ENCODE data around the gene TRPM4. TPM values are rescaled to one million over a fixed set of nuclear protein-coding genes. Genes with fewer than 3 reads are reported as not detected.
"Not testable (repeated sequence)": the region's sequence is repeated elsewhere in the genome, so short reads cannot be mapped to it uniquely, and the experiment has no call there.

The TRPM4 gene
- total RNA-seq, 2 donors from 2014 or later = 0.52 TPM; not detected in 1

DNA sequence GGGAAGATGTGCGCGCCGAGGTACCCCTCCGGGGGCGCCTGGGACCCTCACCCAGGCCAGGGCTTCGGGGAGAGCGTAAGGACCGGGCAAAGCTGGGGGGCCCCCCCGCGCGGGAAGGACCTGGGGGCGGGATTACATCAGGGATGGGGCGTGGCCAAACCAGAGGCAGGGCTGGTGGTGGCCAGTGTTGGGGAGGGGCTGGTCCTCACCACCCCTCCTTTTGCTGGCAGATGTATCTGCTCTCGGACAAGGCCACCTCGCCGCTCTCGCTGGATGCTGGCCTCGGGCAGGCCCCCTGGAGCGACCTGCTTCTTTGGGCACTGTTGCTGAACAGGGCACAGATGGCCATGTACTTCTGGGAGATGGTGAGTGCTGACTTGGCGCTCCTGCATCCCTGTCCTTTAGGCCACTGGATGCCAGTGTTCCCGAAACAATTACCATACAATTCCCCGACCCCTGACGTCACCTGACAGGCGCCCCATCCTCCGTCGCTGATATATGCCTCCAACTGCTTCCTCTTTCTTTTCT is 25.3 kb downstream of the TRPM4 start:
- ATAC-seq (replicated peaks) = no peak
- Mint-ChIP-seq H3K27ac (no peak overlapping the region), H3K4me1 (peaks cover 5% of the 10 kb centered on the region), H3K9me3 (peaks cover 10% of the 10 kb centered on the region), H3K27me3 (no peaks in the 10 kb centered on the region), H3K4me3 (no peak overlapping the region), H3K36me3 (ENCODE audit: low read depth) (no peaks in the 10 kb centered on the region)

DNA sequence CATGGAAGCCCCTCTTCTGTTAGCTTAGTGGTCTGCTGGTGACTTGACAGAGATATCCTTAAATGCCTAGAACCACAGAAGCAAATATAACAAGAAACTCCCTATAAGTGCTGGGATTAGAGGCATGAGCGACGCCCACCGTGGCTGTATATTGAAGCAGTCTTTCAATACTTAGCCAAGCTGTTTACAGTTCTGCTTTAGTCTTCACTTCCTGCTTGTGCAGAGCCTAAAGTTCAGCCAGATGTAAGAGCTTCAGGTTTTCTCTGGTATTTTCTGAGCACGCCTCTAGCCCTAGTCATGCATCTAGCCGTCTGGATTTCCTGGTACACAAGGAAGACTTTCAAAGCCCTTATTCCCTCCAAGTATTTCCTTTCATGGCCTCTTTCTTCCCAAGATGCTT is 28.5 kb downstream of the TRPM4 start:
- peaks cover 10% of the 10 kb centered on the region for H3K9me3 Mint-ChIP-seq
- no peaks in the 10 kb centered on the region for H3K36me3 Mint-ChIP-seq (ENCODE audit: low read depth)
- no peak overlapping the region for H3K27ac Mint-ChIP-seq
- H3K27me3 Mint-ChIP-seq = no peaks in the 10 kb centered on the region
- ATAC-seq (replicated peaks) = no peak
- H3K4me1 Mint-ChIP-seq = peaks cover 8% of the 10 kb centered on the region
- H3K4me3 Mint-ChIP-seq = no peak overlapping the region

DNA sequence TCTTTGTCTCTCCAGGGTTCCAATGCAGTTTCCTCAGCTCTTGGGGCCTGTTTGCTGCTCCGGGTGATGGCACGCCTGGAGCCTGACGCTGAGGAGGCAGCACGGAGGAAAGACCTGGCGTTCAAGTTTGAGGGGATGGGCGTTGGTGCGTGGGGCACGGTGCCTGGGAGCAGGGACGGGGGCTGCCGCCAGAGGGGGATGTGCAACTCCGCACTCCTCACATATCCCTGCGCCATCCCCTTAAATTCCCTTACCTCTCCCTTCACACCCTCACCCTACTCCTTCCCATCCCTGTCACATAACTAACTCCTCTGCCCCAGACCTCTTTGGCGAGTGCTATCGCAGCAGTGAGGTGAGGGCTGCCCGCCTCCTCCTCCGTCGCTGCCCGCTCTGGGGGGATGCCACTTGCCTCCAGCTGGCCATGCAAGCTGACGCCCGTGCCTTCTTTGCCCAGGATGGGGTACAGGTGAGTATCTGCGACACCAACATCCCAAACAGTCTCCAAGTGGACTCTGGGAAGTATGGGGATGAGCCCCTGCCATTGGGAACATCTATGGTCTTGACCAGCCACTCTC is 31.1 kb downstream of the TRPM4 start:
- H3K4me3 Mint-ChIP-seq = no peak overlapping the region
- no peaks in the 10 kb centered on the region for H3K27me3 Mint-ChIP-seq
- H3K27ac Mint-ChIP-seq = no peak overlapping the region
- no peak for ATAC-seq (replicated peaks)
- H3K36me3 Mint-ChIP-seq (ENCODE audit: low read depth) = no peaks in the 10 kb centered on the region
- H3K9me3 Mint-ChIP-seq = peaks cover 4% of the 10 kb centered on the region
- H3K4me1 Mint-ChIP-seq = peaks cover 4% of the 10 kb centered on the region

DNA sequence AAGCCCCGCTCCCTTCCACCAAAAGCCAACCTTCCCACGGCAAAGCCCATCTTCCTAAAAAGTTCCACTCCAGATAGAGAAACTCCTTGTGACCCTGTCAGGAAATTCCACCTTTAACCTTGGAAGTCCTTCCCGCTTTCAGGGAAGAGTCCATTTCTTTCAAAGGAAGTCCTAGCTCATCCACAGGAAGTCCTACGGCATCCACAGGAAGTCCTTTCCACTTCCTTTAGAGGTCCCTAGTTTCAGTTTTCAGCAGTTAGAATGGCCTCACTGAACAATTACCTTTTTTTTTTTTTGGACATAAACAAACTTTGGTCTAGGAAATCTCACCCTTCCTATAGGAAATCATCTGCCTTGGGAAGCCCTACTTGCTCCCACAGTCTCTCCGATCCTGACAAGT is 31.7 kb downstream of the TRPM4 start:
- H3K27me3 Mint-ChIP-seq = no peaks in the 10 kb centered on the region
- ATAC-seq (replicated peaks) = no peak
- H3K4me1 Mint-ChIP-seq = peaks cover 4% of the 10 kb centered on the region
- peaks cover under 1% of the 10 kb centered on the region for H3K9me3 Mint-ChIP-seq
- H3K36me3 Mint-ChIP-seq (ENCODE audit: low read depth) = no peaks in the 10 kb centered on the region
- peak overlapping the region; percentile 62 for H3K27ac Mint-ChIP-seq
- H3K4me3 Mint-ChIP-seq = no peak overlapping the region

DNA sequence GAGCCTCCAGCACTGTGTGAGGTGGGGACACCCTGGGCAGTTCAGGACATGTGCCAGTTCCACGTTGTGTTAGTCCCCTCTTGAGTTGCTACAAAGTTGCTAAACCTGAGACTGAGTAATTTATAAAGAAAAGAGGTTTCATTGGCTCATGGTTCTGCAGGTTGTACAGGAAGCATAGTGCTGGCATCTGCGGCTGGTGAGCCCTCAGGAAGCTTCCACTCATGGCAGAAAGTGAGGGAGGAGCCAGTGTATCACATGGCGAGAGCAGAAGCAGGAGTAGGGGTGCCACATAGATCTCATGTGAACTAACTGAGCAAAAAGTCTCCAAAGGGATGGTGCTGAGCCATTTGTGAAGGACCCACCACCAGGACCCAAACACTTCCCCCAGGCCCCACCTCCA is 33.2 kb downstream of the TRPM4 start:
- no peaks in the 10 kb centered on the region for H3K9me3 Mint-ChIP-seq
- H3K27me3 Mint-ChIP-seq = no peaks in the 10 kb centered on the region
- no peak overlapping the region for H3K27ac Mint-ChIP-seq
- ATAC-seq (replicated peaks) = no peak
- H3K36me3 Mint-ChIP-seq (ENCODE audit: low read depth) = no peaks in the 10 kb centered on the region
- no peak overlapping the region for H3K4me3 Mint-ChIP-seq
- peaks cover 4% of the 10 kb centered on the region for H3K4me1 Mint-ChIP-seq

DNA sequence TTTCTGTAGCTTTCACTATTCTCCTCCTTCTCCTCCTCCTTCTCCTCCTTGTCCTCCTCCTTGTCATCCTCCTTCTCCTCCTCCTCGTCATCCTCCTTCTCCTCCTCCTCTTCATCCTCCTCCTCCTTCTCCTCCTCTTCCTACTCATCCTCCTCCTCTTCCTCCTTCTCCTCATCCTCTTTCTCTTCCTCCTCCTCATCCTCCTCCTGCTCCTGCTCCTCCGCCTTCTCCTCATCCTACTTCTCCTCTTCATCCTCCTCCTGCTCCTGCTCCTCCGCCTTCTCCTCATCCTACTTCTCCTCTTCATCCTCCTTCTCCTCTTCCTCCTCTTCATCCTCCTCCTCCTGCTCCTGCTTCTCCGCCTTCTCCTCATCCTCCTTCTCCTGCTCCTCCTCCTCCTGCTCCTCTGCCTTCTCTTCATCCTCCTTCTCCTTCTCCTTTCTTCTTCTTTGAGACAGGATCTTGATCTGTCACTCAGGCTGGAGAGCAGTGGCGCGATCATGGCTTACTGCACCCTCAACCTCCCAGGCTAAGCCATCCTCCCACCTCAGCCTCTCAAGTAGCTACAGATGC is 36.3 kb downstream of the TRPM4 start:
- peaks cover 4% of the 10 kb centered on the region for H3K4me1 Mint-ChIP-seq
- no peak overlapping the region for H3K4me3 Mint-ChIP-seq
- peaks cover 3% of the 10 kb centered on the region for H3K27me3 Mint-ChIP-seq
- no peak overlapping the region for H3K27ac Mint-ChIP-seq
- no peaks in the 10 kb centered on the region for H3K36me3 Mint-ChIP-seq (ENCODE audit: low read depth)
- no peaks in the 10 kb centered on the region for H3K9me3 Mint-ChIP-seq
- no peak for ATAC-seq (replicated peaks)

DNA sequence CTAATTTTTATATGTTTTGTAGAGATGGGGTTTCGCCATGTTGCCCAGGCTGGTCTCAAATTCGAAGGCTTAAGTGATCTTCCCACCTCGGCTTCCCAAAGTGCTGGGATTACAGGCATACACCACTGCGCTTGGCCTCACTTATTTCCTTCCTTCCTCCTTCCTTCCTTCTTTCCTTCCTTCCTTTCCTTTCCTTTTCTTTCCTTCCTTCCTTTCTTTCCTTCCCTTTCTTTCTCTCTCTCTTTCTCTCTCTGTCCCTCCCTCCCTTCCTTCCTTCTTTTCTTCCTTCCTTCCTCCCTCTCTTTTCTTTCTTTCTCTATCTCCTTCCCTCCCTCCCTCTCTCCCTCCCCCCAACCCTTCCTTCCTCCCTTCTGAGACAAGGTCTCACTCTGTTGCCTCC is 36.8 kb downstream of the TRPM4 start:
- peaks cover 3% of the 10 kb centered on the region for H3K27me3 Mint-ChIP-seq
- H3K4me1 Mint-ChIP-seq = peaks cover 4% of the 10 kb centered on the region
- no peaks in the 10 kb centered on the region for H3K9me3 Mint-ChIP-seq
- no peak for ATAC-seq (replicated peaks)
- H3K4me3 Mint-ChIP-seq = no peak overlapping the region
- no peak overlapping the region for H3K27ac Mint-ChIP-seq
- no peaks in the 10 kb centered on the region for H3K36me3 Mint-ChIP-seq (ENCODE audit: low read depth)

DNA sequence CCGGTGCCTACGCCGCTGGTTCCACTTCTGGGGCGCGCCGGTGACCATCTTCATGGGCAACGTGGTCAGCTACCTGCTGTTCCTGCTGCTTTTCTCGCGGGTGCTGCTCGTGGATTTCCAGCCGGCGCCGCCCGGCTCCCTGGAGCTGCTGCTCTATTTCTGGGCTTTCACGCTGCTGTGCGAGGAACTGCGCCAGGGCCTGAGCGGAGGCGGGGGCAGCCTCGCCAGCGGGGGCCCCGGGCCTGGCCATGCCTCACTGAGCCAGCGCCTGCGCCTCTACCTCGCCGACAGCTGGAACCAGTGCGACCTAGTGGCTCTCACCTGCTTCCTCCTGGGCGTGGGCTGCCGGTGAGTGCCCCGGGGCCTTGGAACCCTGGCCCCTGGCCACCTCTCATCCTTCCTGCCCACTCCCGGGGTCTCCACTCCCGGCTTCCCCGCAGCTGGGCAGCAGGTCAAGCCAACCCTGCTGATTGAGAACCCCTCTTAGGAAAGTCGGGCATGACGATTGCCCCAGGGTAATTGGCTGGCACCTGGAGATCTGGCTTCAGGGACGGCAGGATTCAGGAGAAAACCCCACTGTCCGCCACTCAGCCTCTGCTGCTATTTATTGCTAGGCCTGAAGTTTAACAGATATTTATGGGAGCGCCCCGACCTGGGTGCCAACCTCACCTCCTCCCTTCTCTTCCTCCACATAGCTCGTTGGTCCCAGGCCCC is 39.1 kb downstream of the TRPM4 start:
- Mint-ChIP-seq H3K4me1 (no peaks in the 10 kb centered on the region), H3K4me3 (no peak overlapping the region), H3K36me3 (ENCODE audit: low read depth) (no peaks in the 10 kb centered on the region), H3K27ac (no peak overlapping the region), H3K9me3 (no peaks in the 10 kb centered on the region), H3K27me3 (peaks cover 3% of the 10 kb centered on the region)
- ATAC-seq (replicated peaks) = no peak

DNA sequence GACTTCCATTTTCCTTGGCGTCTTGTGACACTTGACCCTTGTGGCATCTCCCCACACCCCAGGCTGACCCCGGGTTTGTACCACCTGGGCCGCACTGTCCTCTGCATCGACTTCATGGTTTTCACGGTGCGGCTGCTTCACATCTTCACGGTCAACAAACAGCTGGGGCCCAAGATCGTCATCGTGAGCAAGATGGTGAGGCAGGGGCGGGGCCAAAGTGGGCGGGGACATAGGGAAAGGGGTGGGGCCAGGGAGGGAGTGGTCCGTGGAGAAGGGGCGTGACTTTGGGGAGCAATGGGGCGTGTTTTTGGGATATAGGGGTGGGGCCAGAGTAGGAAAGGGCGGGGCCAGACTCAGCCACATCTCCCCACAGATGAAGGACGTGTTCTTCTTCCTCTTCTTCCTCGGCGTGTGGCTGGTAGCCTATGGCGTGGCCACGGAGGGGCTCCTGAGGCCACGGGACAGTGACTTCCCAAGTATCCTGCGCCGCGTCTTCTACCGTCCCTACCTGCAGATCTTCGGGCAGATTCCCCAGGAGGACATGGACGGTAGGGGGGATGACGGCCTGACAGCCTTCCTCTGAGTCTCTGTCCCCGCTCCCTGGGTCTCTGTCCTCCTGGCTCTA is 42.8 kb downstream of the TRPM4 start:
- no peak overlapping the region for H3K27ac Mint-ChIP-seq
- ATAC-seq (replicated peaks) = peak; percentile 48
- no peaks in the 10 kb centered on the region for H3K36me3 Mint-ChIP-seq (ENCODE audit: low read depth)
- no peaks in the 10 kb centered on the region for H3K9me3 Mint-ChIP-seq
- H3K4me1 Mint-ChIP-seq = no peaks in the 10 kb centered on the region
- H3K27me3 Mint-ChIP-seq = peaks cover 3% of the 10 kb centered on the region
- H3K4me3 Mint-ChIP-seq = no peak overlapping the region

DNA sequence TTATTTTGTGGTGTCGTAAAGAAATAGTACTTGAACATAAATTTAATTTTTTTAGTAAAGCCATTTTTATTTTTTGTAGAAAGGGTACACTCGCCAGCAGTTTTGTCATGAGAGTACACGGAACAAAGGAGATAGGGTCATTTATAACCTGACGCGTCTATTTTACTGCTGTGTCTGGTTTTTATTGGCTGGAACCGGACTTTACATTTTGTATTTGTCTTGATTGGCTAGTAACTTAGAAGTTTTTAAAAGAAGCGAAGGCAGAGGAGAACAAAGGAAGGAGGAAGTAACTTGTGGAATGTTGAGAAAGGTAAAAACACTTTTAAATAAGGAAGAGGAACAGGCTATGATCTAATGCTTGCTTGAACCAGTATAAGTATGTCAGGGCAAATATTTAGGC is 43.5 kb downstream of the TRPM4 start:
- Mint-ChIP-seq H3K27me3 (peaks cover 3% of the 10 kb centered on the region), H3K4me3 (no peak overlapping the region), H3K27ac (no peak overlapping the region), H3K9me3 (no peaks in the 10 kb centered on the region), H3K4me1 (no peaks in the 10 kb centered on the region), H3K36me3 (ENCODE audit: low read depth) (no peaks in the 10 kb centered on the region)
- ATAC-seq (replicated peaks) = no peak

DNA sequence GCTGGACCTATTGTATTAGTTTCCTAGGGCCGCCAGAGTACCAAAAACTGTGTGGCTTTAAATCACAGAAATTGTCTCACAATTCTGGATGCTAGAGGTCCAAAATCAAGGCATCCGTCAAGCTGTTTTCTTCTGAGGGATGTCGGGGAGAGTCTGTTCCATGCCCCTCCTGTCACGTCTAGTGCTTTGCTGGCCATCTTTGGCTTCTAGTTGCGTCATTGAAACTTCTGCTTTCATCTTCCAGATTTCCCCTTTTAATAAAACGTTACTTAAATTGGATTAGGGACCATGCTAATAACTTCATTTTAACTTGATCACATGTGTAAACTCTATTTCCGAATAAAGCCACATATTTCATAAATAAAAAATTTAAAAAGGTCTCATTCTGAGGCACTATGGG is 47.5 kb downstream of the TRPM4 start:
- H3K9me3 Mint-ChIP-seq = no peaks in the 10 kb centered on the region
- H3K36me3 Mint-ChIP-seq (ENCODE audit: low read depth) = no peaks in the 10 kb centered on the region

DNA sequence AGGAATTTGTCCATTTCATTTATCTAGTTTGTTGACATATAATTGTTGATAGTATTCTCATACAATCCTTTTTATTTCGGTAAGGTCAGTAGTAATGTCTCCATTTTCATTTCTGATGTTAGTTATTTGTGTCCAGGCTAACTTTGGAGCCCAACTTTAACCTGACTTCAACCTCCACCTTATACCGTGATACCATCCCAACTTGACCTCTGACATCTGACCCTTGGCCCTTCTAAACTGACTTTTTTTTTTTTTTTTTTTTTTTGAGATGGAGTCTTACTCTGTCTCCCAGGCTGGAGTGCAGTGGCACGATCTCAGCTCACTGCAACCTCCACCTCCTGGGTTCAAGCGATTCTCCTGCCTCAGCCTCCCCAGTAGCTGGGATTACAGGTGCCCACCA is 51.9 kb downstream of the TRPM4 start:
- H3K4me3 Mint-ChIP-seq; H3K9me3 Mint-ChIP-seq; H3K36me3 Mint-ChIP-seq (ENCODE audit: low read depth); ATAC-seq (replicated peaks); H3K27me3 Mint-ChIP-seq; H3K4me1 Mint-ChIP-seq; H3K27ac Mint-ChIP-seq: not testable (repeated sequence)

More for the DNA sequence above, 47.5 kb downstream of the TRPM4 start:
- no peak for ATAC-seq (replicated peaks)
- no peak overlapping the region for H3K4me3 Mint-ChIP-seq
- H3K4me1 Mint-ChIP-seq = no peaks in the 10 kb centered on the region
- H3K27ac Mint-ChIP-seq = no peak overlapping the region
- H3K27me3 Mint-ChIP-seq = no peaks in the 10 kb centered on the region

DNA sequence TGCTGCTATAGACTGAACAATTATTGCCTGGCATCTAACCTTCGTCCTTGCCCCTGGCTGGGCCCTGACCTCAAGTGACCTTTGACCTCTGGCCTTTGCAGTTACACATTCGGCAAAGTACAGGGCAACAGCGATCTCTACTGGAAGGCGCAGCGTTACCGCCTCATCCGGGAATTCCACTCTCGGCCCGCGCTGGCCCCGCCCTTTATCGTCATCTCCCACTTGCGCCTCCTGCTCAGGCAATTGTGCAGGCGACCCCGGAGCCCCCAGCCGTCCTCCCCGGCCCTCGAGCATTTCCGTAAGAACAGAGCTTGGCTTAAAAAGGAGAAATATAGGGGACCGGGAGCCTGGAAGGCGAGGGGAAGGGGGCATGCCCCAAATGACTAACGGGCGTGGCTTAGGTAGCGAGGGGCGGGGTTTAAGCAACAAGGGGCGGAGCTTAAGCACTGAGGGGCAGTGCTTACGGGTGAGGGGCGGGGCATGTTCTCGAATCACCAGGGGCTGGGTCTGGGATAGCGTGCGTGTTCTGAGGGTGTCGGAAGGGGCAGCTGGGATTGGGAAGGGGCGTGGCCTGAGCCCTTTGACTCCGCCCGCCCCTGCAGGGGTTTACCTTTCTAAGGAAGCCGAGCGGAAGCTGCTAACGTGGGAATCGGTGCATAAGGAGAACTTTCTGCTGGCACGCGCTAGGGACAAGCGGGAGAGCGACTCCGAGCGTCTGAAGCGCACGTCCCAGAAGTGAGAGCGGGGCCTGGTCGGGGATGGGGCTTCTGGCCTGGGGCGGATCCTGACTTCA is 52.7 kb downstream of the TRPM4 start:
- Mint-ChIP-seq H3K4me3 (no peak overlapping the region), H3K4me1 (no peaks in the 10 kb centered on the region)

DNA sequence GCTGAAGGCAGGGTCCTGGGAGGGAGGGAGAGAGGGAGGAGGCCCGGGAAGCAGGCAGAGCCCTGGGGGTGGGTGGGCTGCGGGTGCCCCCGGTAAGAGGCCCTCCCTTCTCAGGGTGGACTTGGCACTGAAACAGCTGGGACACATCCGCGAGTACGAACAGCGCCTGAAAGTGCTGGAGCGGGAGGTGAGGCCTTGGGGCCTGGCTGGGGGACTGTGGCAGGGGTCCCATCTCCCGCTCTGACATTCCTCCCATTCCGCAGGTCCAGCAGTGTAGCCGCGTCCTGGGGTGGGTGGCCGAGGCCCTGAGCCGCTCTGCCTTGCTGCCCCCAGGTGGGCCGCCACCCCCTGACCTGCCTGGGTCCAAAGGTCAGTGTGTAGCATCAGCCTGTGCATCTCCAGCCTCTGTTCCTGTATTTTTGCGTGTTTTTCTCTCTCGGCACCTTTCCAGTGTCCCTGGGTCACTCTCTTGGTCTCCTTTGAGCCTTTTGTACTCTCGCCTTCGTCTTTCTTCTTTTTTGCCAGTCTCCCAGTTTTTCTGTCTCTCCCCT is 53.4 kb downstream of the TRPM4 start:
- Mint-ChIP-seq H3K27me3 (no peaks in the 10 kb centered on the region), H3K36me3 (ENCODE audit: low read depth) (no peaks in the 10 kb centered on the region), H3K27ac (no peak overlapping the region), H3K9me3 (no peaks in the 10 kb centered on the region), H3K4me3 (no peak overlapping the region), H3K4me1 (no peaks in the 10 kb centered on the region)
- ATAC-seq (replicated peaks) = no peak

More for the DNA sequence above, 52.7 kb downstream of the TRPM4 start:
- no peaks in the 10 kb centered on the region for H3K27me3 Mint-ChIP-seq
- H3K27ac Mint-ChIP-seq = no peak overlapping the region
- no peaks in the 10 kb centered on the region for H3K9me3 Mint-ChIP-seq
- ATAC-seq (replicated peaks) = peak; percentile 66
- no peaks in the 10 kb centered on the region for H3K36me3 Mint-ChIP-seq (ENCODE audit: low read depth)

Data from activated T-helper 17 cell treated with anti-CD3 and anti-CD28 coated beads, Interleukin-2, amount 50 U/mL, for 72 hours (primary cell).